Gastroesophageal sphincter (tissue), 2 donors: ENCODE results near the gene COL28A1.

Experiments
- POLR2A ChIP-seq, 2 donors: fragments of 450-650 bp; IDR thresholded peaks; one replicate each; pipeline ENCODE4 v1.6.1; 2017; ENCODE audit warnings: antibody characterized with exemption in 2 of 2, mild to moderate bottlenecking in 2 of 2, moderate library complexity in 1 of 2
- POLR2AphosphoS5 ChIP-seq: sonication (generic); formaldehyde crosslinking; IDR thresholded peaks from one replicate; pipeline ENCODE4 v1.6.1; 2017; ENCODE audit warnings: antibody characterized with exemption

- no peak for TF ChIP-seq POLR2A (IDR thresholded peaks at IDR 0.05)
- TF ChIP-seq POLR2AphosphoS5, result no peak
Measured at GRCh38 chr7:7536396-7537019, 835 bp upstream of the COL28A1 start.
